OCI-LY7 (cell line): Measurements from ENCODE around the gene CD300H.

Experiments used
- EZH2phosphoT487 ChIP-seq: fragments of 200-600 bp; sonication (generic); IDR thresholded peaks from 2 replicates; pipeline ENCODE4 v1.6.1; 2018; ENCODE audit warnings: low read depth, borderline replicate concordance, mild to moderate bottlenecking, mixed run types, antibody characterized with exemption, low read length, moderate library complexity, mixed read lengths
- TF ChIP-seq, protein P1 (sequence below): fragments of 200-600 bp; sonication (generic); conservative IDR thresholded peaks from 2 replicates; pipeline ENCODE4 v1.5.1; 2014; ENCODE audit warnings: mild to moderate bottlenecking, antibody characterized with exemption, low read length, moderate library complexity, mixed read lengths

GRCh38 chr17:74543891-74544760 lies 23.2 kb downstream of the CD300H start:
- no peak for TF ChIP-seq EZH2phosphoT487
- TF ChIP-seq, protein P1, sequence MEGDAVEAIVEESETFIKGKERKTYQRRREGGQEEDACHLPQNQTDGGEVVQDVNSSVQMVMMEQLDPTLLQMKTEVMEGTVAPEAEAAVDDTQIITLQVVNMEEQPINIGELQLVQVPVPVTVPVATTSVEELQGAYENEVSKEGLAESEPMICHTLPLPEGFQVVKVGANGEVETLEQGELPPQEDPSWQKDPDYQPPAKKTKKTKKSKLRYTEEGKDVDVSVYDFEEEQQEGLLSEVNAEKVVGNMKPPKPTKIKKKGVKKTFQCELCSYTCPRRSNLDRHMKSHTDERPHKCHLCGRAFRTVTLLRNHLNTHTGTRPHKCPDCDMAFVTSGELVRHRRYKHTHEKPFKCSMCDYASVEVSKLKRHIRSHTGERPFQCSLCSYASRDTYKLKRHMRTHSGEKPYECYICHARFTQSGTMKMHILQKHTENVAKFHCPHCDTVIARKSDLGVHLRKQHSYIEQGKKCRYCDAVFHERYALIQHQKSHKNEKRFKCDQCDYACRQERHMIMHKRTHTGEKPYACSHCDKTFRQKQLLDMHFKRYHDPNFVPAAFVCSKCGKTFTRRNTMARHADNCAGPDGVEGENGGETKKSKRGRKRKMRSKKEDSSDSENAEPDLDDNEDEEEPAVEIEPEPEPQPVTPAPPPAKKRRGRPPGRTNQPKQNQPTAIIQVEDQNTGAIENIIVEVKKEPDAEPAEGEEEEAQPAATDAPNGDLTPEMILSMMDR, result no peak
